NCI-H1092 treated with DMSO at 0.1 percent for 48 hours (cell line): ENCODE data around the gene GADD45B.
"Not testable (repeated sequence)": the region's sequence is repeated elsewhere in the genome, so short reads cannot be mapped to it uniquely, and the experiment has no call there.

Source experiments
- DNase-seq: peaks from one replicate; lab custom pipeline; 2025; lab: John Stamatoyannopoulos, UW

The GADD45B gene

DNA sequence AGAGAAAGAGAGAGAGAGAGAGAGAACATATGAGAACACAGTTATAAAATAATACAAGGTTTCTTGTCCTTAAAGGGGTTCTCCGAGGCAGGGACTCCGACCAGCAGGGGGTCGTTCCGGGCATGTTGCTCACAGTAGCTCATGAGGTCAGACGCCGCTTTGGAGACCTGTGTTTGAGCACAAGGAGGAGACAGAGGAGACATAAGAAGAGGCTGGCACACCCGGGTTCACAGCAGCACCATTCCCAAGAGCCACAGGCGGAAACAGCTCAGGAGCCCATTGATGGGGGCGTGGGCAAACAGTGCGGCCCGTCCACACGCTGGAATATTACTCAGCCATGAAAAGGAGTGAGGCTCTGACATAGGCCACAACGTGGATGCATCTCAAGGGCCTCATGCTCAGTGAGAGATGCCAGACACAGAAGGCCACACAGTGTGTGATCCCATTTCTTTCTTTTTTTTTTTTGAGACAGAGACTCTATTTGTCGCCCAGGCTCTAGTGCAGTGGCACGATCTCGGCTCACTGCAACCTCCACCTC lies 39.1 kb downstream of the GADD45B start:
- no peak for DNase-seq

- DNase-seq: no peak
Observed at GRCh38 chr19:2516727-2517126, 40.8 kb downstream of the GADD45B start.

DNA sequence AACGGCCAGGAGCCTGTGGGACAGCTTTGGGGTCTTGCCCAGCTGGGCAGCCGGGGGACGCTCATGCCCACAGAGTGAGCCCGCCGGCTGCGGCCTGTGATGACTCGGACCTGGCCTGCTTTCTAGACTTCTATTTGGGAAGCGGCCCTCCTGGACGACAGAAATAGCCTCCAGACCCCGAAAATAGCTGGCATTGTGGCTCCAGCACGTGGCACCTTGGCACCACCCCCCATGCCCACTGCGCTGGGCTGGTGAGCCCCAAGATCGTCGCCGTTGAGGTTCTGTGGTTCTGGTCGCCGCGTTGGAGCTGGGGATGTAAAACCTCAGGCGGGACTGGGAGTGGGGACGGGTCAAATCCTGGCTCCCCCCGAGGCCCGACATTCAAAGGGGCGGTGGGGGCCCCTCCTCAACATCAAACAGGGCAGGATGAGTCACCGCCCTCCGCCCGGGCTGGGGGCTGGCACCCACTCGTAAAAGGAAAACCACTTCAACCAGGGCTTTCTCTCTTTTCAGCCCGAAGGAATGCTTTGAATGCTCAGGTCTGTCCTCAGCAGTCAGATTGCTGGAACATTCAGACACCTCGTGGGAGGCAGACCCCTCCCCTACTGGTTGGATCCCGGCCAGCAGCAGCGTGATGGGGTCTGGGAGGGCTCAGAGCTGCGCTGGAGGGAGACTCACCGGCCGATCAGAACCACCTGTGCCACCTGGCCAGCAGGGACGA lies 42.1 kb downstream of the GADD45B start:
- DNase-seq: no peak

- DNase-seq: not testable (repeated sequence)
Observed at GRCh38 chr19:2518856-2519255, 42.9 kb downstream of the GADD45B start.

- no peak for DNase-seq
Observed at GRCh38 chr19:2519482-2519881, 43.6 kb downstream of the GADD45B start.

DNA sequence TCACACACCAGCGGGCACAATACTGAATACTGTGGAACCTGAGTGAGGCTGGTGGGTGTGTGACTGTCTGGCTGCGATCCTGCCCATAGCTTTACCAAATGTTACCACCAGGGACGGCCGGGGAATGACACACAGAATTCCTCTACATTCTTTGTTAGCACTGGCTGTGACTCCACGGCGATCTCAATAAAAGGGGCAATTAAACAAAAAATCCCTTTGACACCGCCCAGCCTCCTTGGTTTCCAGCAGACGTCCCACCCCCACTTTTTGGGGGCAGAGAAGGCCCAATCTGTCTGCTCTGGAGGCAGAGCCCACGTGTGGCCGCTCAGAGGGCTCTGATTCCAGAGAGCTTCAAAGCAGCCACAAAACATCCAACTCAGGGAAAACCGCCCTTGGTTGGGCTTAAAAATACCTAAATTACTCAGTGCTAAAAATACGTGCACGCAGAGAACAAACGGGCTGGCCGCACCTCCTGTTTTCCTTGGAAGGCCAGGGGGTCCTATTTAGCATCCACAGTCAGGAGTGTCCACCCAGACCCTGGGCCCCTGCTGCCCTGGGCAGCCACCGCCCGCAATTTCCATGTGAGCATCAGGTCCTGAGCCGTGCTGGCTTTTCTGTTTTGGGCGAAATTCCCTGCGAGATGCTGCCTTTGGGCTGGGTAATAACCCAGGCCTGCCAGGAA lies 47.8 kb downstream of the GADD45B start:
- DNase-seq: no peak

GRCh38 chr19:2524361-2524839 lies 48.5 kb downstream of the GADD45B start:
- DNase-seq: no peak

DNA sequence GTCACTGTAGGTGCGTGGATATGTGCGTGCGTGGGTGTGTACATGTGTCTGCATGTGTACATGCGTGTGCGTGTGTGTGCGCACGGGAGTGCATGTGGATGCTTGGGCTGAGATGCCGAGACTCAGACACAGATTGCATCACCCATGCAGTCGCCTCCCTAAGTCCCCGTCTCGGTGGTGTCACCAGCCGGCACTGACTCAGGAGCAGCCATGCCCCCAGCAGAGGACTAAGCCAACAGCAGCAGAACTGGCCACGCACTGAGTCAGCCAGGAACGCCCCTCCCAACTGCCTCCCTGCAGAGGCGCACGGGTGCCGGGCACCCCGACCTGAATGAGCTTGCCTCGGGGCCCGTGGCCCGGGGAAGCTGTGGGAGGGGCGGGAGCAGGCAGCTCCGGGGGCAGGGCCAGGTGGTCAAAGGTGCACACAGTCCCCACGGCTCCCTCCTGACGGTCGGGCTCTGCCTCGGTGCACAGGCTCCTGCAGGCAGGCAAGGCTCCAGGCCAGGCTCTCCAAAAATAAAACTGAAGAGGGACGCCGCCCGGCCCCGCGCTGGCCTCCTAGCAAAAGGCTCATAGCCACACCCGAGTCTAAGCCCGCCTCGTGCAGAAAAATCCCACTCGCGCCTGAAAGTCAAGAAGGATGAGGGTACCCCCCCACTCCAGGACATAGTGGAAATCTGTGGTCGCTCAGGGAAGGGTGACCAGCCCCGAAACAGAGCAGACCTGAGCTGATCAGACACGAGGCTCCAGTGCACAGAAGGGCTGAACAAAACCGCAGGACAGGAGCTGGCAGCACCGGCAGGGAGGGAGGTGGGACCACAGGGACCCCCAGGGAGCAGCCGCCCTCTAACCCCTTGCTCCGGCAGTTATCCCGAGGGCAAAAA lies 49.2 kb downstream of the GADD45B start:
- no peak for DNase-seq

DNA sequence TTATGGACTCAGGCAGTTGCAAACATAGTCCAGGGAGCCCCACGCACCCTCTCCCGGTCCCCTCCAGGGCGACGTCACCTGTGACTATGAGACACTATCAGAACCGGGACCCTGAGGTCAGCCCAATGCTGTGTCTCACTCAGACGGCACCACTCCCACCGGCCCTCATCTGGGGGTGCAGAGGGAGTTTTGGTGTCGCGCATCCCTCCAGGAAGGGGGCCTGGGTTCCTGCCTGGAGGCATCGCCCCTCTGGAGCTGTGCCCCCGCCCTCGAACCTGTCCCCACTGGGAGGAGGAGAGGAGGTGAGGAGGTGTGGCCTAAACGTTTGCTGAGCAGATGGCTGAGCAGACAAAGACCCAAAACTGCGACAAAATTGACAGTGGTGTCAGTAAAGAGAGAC lies 51.2 kb downstream of the GADD45B start:
- no peak for DNase-seq

- no peak for DNase-seq
Observed at GRCh38 chr19:2527686-2528085, 51.8 kb downstream of the GADD45B start.
